ENCODE data around the gene FBXL2.

DNA sequence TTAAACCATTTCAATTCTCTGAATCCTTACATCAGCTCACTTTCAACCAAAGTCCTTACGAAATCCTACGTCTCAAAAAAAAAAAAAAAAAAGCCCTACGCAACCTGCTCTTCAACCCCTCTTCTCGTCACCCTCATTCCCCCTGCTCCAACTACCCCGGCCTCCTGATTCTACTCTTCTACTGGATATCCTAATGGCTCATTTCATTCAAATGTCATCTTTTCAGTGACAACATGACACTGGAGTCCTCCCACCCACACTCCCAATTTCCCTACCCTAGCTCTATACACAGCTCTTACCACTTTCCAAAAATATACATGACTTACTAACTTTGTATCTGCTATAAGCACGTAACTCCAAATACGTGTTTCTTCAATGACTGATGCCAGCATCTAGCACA, 151.5 kb downstream of the FBXL2 start:
- no peak for TF ChIP-seq POLR2A (IDR thresholded peaks at IDR 0.05)
- TF ChIP-seq, protein P1, sequence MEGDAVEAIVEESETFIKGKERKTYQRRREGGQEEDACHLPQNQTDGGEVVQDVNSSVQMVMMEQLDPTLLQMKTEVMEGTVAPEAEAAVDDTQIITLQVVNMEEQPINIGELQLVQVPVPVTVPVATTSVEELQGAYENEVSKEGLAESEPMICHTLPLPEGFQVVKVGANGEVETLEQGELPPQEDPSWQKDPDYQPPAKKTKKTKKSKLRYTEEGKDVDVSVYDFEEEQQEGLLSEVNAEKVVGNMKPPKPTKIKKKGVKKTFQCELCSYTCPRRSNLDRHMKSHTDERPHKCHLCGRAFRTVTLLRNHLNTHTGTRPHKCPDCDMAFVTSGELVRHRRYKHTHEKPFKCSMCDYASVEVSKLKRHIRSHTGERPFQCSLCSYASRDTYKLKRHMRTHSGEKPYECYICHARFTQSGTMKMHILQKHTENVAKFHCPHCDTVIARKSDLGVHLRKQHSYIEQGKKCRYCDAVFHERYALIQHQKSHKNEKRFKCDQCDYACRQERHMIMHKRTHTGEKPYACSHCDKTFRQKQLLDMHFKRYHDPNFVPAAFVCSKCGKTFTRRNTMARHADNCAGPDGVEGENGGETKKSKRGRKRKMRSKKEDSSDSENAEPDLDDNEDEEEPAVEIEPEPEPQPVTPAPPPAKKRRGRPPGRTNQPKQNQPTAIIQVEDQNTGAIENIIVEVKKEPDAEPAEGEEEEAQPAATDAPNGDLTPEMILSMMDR (IDR thresholded peaks at IDR 0.05): no peak
